KMS-11 (cell line): ENCODE results near the gene SLC4A1AP.

ENCODE experiments used
- H2AFZ ChIP-seq: fragments of 200-600 bp; sonication (generic); 2 replicates; pipeline ENCODE4 v1.6.1; 2016; ENCODE audit warnings: antibody characterized with exemption, mixed run types, low read depth
- H3K27ac ChIP-seq: fragments of 200-600 bp; sonication (generic); 2 replicates; pipeline ENCODE4 v1.6.1; 2016; ENCODE audit warnings: mild to moderate bottlenecking, mixed run types
- H3K27me3 ChIP-seq: fragments of 200-600 bp; sonication (generic); 2 replicates; pipeline ENCODE4 v1.6.1; 2017; ENCODE audit warnings: mild to moderate bottlenecking, low read depth, mixed run types, moderate library complexity; ENCODE audit not compliant: insufficient read depth
- H3K36me3 ChIP-seq: fragments of 200-600 bp; sonication (generic); 2 replicates; pipeline ENCODE4 v1.6.1; 2017; ENCODE audit warnings: mild to moderate bottlenecking, mixed run types; ENCODE audit not compliant: insufficient read depth
- H3K4me1 ChIP-seq: fragments of 200-600 bp; sonication (generic); 2 replicates; pipeline ENCODE4 v1.6.1; 2016; ENCODE audit warnings: mild to moderate bottlenecking, low read depth, mixed run types; ENCODE audit not compliant: poor library complexity, severe bottlenecking
- H3K4me2 ChIP-seq: fragments of 200-600 bp; sonication (generic); 2 replicates; pipeline ENCODE4 v1.7.0; 2016; ENCODE audit warnings: mild to moderate bottlenecking, mixed run types
- H3K4me3 ChIP-seq: fragments of 200-600 bp; sonication (generic); IDR thresholded peaks from 2 replicates; pipeline ENCODE4 v1.6.1; 2017; ENCODE audit warnings: low read depth, low read length, mixed read lengths; ENCODE audit not compliant: insufficient read depth
- H3K79me2 ChIP-seq: fragments of 200-600 bp; sonication (generic); 2 replicates; pipeline ENCODE4 v1.6.1; 2016; ENCODE audit warnings: low read depth, mixed run types; ENCODE audit not compliant: insufficient read depth
- H3K9ac ChIP-seq: fragments of 200-600 bp; sonication (generic); 2 replicates; pipeline ENCODE4 v1.6.1; 2016; ENCODE audit warnings: mild to moderate bottlenecking, mixed run types
- H4K20me1 ChIP-seq: fragments of 200-600 bp; sonication (generic); 2 replicates; pipeline ENCODE4 v1.6.1; 2016; ENCODE audit warnings: mild to moderate bottlenecking, mixed run types; ENCODE audit not compliant: insufficient read depth
- CTCF ChIP-seq: fragments of 200-600 bp; sonication (generic); conservative IDR thresholded peaks from 2 replicates; pipeline ENCODE4 v1.6.1; 2017; ENCODE audit warnings: low read depth, mild to moderate bottlenecking, antibody characterized with exemption, low read length, moderate library complexity, mixed read lengths

The SLC4A1AP gene

GRCh38 chr2:27685577-27685976, 21.9 kb downstream of the SLC4A1AP start:
- Histone ChIP-seq H4K20me1 (no peaks in the 10 kb centered on the region), H3K9ac (no peak overlapping the region), H3K27me3 (no peaks in the 10 kb centered on the region), H3K27ac (no peak overlapping the region), H3K4me1 (peaks cover 4% of the 10 kb centered on the region), H3K79me2 (no peaks in the 10 kb centered on the region), H3K36me3 (no peaks in the 10 kb centered on the region), H3K4me3 (no peak overlapping the region), H2AFZ (no peak overlapping the region), H3K4me2 (no peak overlapping the region)
- TF ChIP-seq CTCF: no peak

GRCh38 chr2:27687232-27687631, 23.5 kb downstream of the SLC4A1AP start:
- no peaks in the 10 kb centered on the region; the same call in 1 of the 2 replicates for H3K27me3 ChIP-seq
- no peak overlapping the region for H3K4me2 ChIP-seq
- no peak overlapping the region for H3K4me3 ChIP-seq
- no peaks in the 10 kb centered on the region for H3K36me3 ChIP-seq
- no peak overlapping the region for H3K27ac ChIP-seq
- no peaks in the 10 kb centered on the region for H4K20me1 ChIP-seq
- no peaks in the 10 kb centered on the region for H3K79me2 ChIP-seq
- H3K9ac ChIP-seq: no peak overlapping the region
- H3K4me1 ChIP-seq: peaks cover 4% of the 10 kb centered on the region
- H2AFZ ChIP-seq: no peak overlapping the region
- TF ChIP-seq CTCF: no peak

- no peaks in the 10 kb centered on the region; the same call in 1 of the 2 replicates for H3K27me3 ChIP-seq
- no peaks in the 10 kb centered on the region for H3K79me2 ChIP-seq
- TF ChIP-seq CTCF: no peak
- H3K4me1 ChIP-seq: no peaks in the 10 kb centered on the region
- H3K36me3 ChIP-seq: no peaks in the 10 kb centered on the region
- no peak overlapping the region for H3K27ac ChIP-seq
- H3K4me2 ChIP-seq: no peak overlapping the region
- no peak overlapping the region for H3K4me3 ChIP-seq
- no peak overlapping the region for H3K9ac ChIP-seq
- H2AFZ ChIP-seq: no peak overlapping the region
- H4K20me1 ChIP-seq: no peaks in the 10 kb centered on the region
Measured at GRCh38 chr2:27689424-27689823, 25.7 kb downstream of the SLC4A1AP start.

GRCh38 chr2:27690052-27690451, 26.4 kb downstream of the SLC4A1AP start:
- Histone ChIP-seq H3K4me1 (no peaks in the 10 kb centered on the region), H3K4me3 (no peak overlapping the region), H3K9ac (no peak overlapping the region), H4K20me1 (no peaks in the 10 kb centered on the region), H3K4me2 (no peak overlapping the region), H3K79me2 (no peaks in the 10 kb centered on the region), H3K27me3 (no peaks in the 10 kb centered on the region; the same call in 1 of the 2 replicates), H3K36me3 (no peaks in the 10 kb centered on the region), H2AFZ (no peak overlapping the region), H3K27ac (no peak overlapping the region)
- TF ChIP-seq CTCF: no peak

GRCh38 chr2:27697660-27698059, 34.0 kb downstream of the SLC4A1AP start:
- no peak overlapping the region for H3K27ac ChIP-seq
- H3K4me3 ChIP-seq: no peak overlapping the region
- TF ChIP-seq CTCF: no peak
- no peaks in the 10 kb centered on the region for H3K27me3 ChIP-seq
- H2AFZ ChIP-seq: no peak overlapping the region
- no peaks in the 10 kb centered on the region for H3K4me1 ChIP-seq
- no peaks in the 10 kb centered on the region for H3K36me3 ChIP-seq
- no peak overlapping the region for H3K9ac ChIP-seq
- H3K4me2 ChIP-seq: no peak overlapping the region
- no peaks in the 10 kb centered on the region for H3K79me2 ChIP-seq
- H4K20me1 ChIP-seq: no peaks in the 10 kb centered on the region
